Endothelial cell of umbilical vein (primary cell): ENCODE data around the gene ALKBH7. TPM values are rescaled to one million over a fixed set of nuclear protein-coding genes. Genes with fewer than 3 reads are reported as not detected.

ENCODE experiments used
- BruUV-seq: library from RNA; stranded (reverse); fragments of 400-500 nt; replicated peaks from 2 replicates; lab custom pipeline; 2021; lab: Mats Ljungman, UMichigan
- CTCF ChIA-PET: fragments of 300-600, 350-600 bp; sonication (Branson Sonifier 250); formaldehyde crosslinking; loops from one replicate; lab custom pipeline; 2021; ENCODE audit warnings: antibody characterized with exemption, inconsistent platforms; lab: Charles Lee
- POLR2A ChIA-PET: fragments of 300-600, 350-600 bp; sonication (Branson Sonifier 250); formaldehyde crosslinking; loops from one replicate; lab custom pipeline; 2021; ENCODE audit warnings: antibody characterized with exemption, inconsistent platforms; lab: Charles Lee
- DNase-seq: peaks from one replicate; pipeline ENCODE4 v3.0.0-alpha.2; 2011; ENCODE audit warnings: low read depth, low spot score
- FAIRE-seq: peaks from 2 replicates; lab custom pipeline; 2011; peaks lifted over from hg19 to GRCh38; lab: Jason Lieb, UNC
- H2AFZ ChIP-seq: 2 replicates; pipeline ENCODE4 v1.6.0; 2012; ENCODE audit warnings: low read depth, low read length, control low read depth, inconsistent platforms
- H3K27ac ChIP-seq: 2 replicates; pipeline ENCODE4 v1.5.1; 2011; ENCODE audit warnings: low read depth, mild to moderate bottlenecking, control low read depth, low read length, moderate library complexity; ENCODE audit not compliant: insufficient read depth
- H3K27me3 ChIP-seq, 2 experiments: 2 replicates each; pipeline versions ENCODE4 v1.6.0 to v1.6.1; 2011; ENCODE audit warnings: low read length in 2 of 2, mixed read lengths in 1 of 2; ENCODE audit not compliant: control insufficient read depth in 2 of 2, insufficient read depth in 2 of 2
- H3K36me3 ChIP-seq, 2 experiments: 2 replicates in 1 of 2; 3 replicates in 1 of 2; pipeline ENCODE4 v1.5.1; 2011; ENCODE audit warnings: low read length in 2 of 2, mild to moderate bottlenecking in 1 of 2, moderate library complexity in 1 of 2; ENCODE audit not compliant: control insufficient read depth in 2 of 2, insufficient read depth in 2 of 2; ENCODE audit errors: extremely low read depth in 1 of 2
- H3K4me1 ChIP-seq: 3 replicates; pipeline ENCODE4 v1.5.1; 2011; ENCODE audit warnings: mild to moderate bottlenecking, low read length; ENCODE audit not compliant: control insufficient read depth, insufficient read depth; ENCODE audit errors: extremely low read depth
- H3K4me2 ChIP-seq: 2 replicates; pipeline ENCODE4 v1.6.1; 2011; ENCODE audit warnings: low read length, control low read depth, mixed read lengths; ENCODE audit not compliant: insufficient read depth
- H3K4me3 ChIP-seq, 3 experiments: fragments of 200-600 bp in 1 of 3; sonication (generic), shearing (Covaris generic) in 1 of 3; replicated peaks in 1 of 3; 2 replicates each; pipeline ENCODE4 v1.5.1; 2011 to 2016; ENCODE audit warnings: control low read depth in 3 of 3, low read length in 3 of 3, mild to moderate bottlenecking in 2 of 3, inconsistent platforms in 1 of 3, low read depth in 1 of 3, moderate library complexity in 1 of 3; ENCODE audit not compliant: insufficient read depth in 1 of 3
- H3K79me2 ChIP-seq: 2 replicates; pipeline ENCODE4 v1.6.0; 2012; ENCODE audit warnings: low read length, inconsistent platforms; ENCODE audit not compliant: control insufficient read depth, insufficient read depth
- H3K9ac ChIP-seq: replicated peaks from 2 replicates; pipeline ENCODE3; 2011; ENCODE audit warnings: low read length, control low read depth; ENCODE audit not compliant: insufficient read depth; ENCODE audit errors: extremely low read depth
- H3K9me1 ChIP-seq: replicated peaks from 3 replicates; pipeline ENCODE4 v1.6.0; 2011; ENCODE audit warnings: mild to moderate bottlenecking, low read length; ENCODE audit not compliant: control insufficient read depth, insufficient read depth; ENCODE audit errors: extremely low read depth
- H3K9me3 ChIP-seq: replicated peaks from 2 replicates; pipeline ENCODE4 v1.5.1; 2012; ENCODE audit warnings: low read length, inconsistent platforms; ENCODE audit not compliant: control insufficient read depth, insufficient read depth
- H4K20me1 ChIP-seq: replicated peaks from 2 replicates; pipeline ENCODE3; 2011; ENCODE audit warnings: mild to moderate bottlenecking, low read length; ENCODE audit not compliant: control insufficient read depth, insufficient read depth; ENCODE audit errors: extremely low read depth
- CTCF ChIP-seq, 2 donors: IDR thresholded peaks; 1 replicate in 1 of 2; 2 replicates in 1 of 2; pipeline ENCODE4 v1.5.1; 2011; ENCODE audit warnings: low read length in 2 of 2, mild to moderate bottlenecking in 2 of 2, moderate library complexity in 2 of 2, control low read depth in 1 of 2, inconsistent platforms in 1 of 2, low read depth in 1 of 2; ENCODE audit not compliant: insufficient read depth in 1 of 2; ENCODE audit errors: extremely low read depth in 1 of 2
- EZH2 ChIP-seq: IDR thresholded peaks from 2 replicates; pipeline ENCODE4 v1.6.1; 2012; ENCODE audit warnings: borderline replicate concordance, low read depth, mild to moderate bottlenecking, moderate library complexity, low read length, inconsistent platforms; ENCODE audit not compliant: severe bottlenecking
- FOS ChIP-seq: IDR thresholded peaks from 2 replicates; pipeline ENCODE4 v1.6.1; 2011; ENCODE audit warnings: mild to moderate bottlenecking, low read length, moderate library complexity, borderline replicate concordance; ENCODE audit not compliant: insufficient read depth
- GATA2 ChIP-seq: IDR thresholded peaks from 2 replicates; pipeline ENCODE4 v1.7.0; 2011; ENCODE audit warnings: low read depth, mild to moderate bottlenecking, moderate library complexity, mixed read lengths, low read length; ENCODE audit not compliant: insufficient read length, insufficient read depth
- JUN ChIP-seq: IDR thresholded peaks from 2 replicates; pipeline ENCODE4 v1.6.1; 2011; ENCODE audit warnings: borderline replicate concordance, low read depth; ENCODE audit not compliant: insufficient read length, insufficient read depth
- MAX ChIP-seq: IDR thresholded peaks from 2 replicates; pipeline ENCODE4 v1.6.1; 2011; ENCODE audit not compliant: insufficient read depth, insufficient read length
- MYC ChIP-seq: IDR thresholded peaks from one replicate; pipeline ENCODE4 v1.6.1; 2011; ENCODE audit warnings: mild to moderate bottlenecking, low read depth, low read length
- POLR2A ChIP-seq: IDR thresholded peaks from 2 replicates; pipeline ENCODE4 v1.6.1; 2012; ENCODE audit warnings: low read depth, mild to moderate bottlenecking, control low read depth, low read length
- POLR2AphosphoS5 ChIP-seq: IDR thresholded peaks from 2 replicates; pipeline ENCODE4 v1.6.1; 2012; ENCODE audit warnings: low read depth, mild to moderate bottlenecking, control low read depth, low read length, moderate library complexity; ENCODE audit not compliant: insufficient read depth
- dilution Hi-C: fragments of 300-500 bp; cut with MboI; formaldehyde crosslinking; loops from one replicate; pipeline ENCODE4 v1.15.0; 2019; ENCODE audit warnings: low sequenced_read_pairs; ENCODE audit not compliant: extremely low pct_ligation_motif_present
- intact Hi-C: fragments of 100-400 bp; cut with micrococcal nuclease; formaldehyde crosslinking; loops from one replicate; pipeline ENCODE4 v1.10.0; 2022
- polyA plus RNA-seq, 4 experiments: library from polyadenylated mRNA; depleted of rRNA in 3 of 4; stranded (reverse) in 3 of 4; unstranded in 1 of 4; fragments of >200 nt; gene quantifications; 2 replicates each; pipeline versions ENCODE4 v1.2.1 to v1.2.3, GENCODE V29; 2011 to 2012; ENCODE audit warnings: missing spikeins in 1 of 4
- total RNA-seq: library from RNA; stranded (reverse); gene quantifications from 2 replicates; pipeline ENCODE4 v1.2.3, GENCODE V29; 2021

Gene ALKBH7
- total and polyA plus RNA-seq, 2 donors (not counting 3 experiments of a cell fraction or from before 2014, with no cell fraction given): 48.8 to 59.4 TPM

- H3K9me1 ChIP-seq: no peaks in the 10 kb centered on the region
- no peak overlapping the region for H3K9ac ChIP-seq
- ChIA-PET CTCF (interaction anchor here (1.9 kb wide), 1 partner anchor 296 kb away, joined by 9 read pairs; no protein-coding TSS in a partner anchor), POLR2A (no interaction called here)
- no peak overlapping the region for H3K27ac ChIP-seq
- FAIRE-seq: no peak
- no peak overlapping the region for H2AFZ ChIP-seq
- no peaks in the 10 kb centered on the region for H3K27me3 ChIP-seq
- no peaks in the 10 kb centered on the region for H3K9me3 ChIP-seq
- TF ChIP-seq POLR2AphosphoS5: no peak
- TF ChIP-seq MAX: no peak
- TF ChIP-seq EZH2: no peak
- TF ChIP-seq GATA2: no peak
- no peak for TF ChIP-seq FOS
- no peak for TF ChIP-seq MYC
- no peak for TF ChIP-seq POLR2A
- TF ChIP-seq JUN: no peak
- TF ChIP-seq CTCF (IDR thresholded peaks at IDR 0.05; ENCODE audit: extremely low read depth in 1 of 2, insufficient read depth in 1 of 2, low read depth in 1 of 2, low read length in 2 of 2): no peak
- peaks cover 8% of the 10 kb centered on the region for H3K4me1 ChIP-seq
- no peak for DNase-seq
- BruUV-seq: no TSS peak
- dilution Hi-C loops (no loop called here), intact Hi-C loops (loop anchor here (5.0 to 10.0 kb wide), 3 partner anchors 257 to 374 kb away; partner anchors contain the start of genes GPR108 and TRIP10)
- H3K4me2 ChIP-seq: no peak overlapping the region
- peaks cover 24 to 52% of the 10 kb centered on the region in 2 experiments for H3K36me3 ChIP-seq
- no peak overlapping the region for H3K4me3 ChIP-seq
- H4K20me1 ChIP-seq: peaks cover 3% of the 10 kb centered on the region
- H3K79me2 ChIP-seq: peaks cover 57% of the 10 kb centered on the region
Measured at GRCh38 chr19:6421075-6422014, 48.8 kb downstream of the ALKBH7 start.
